Renal cortex interstitium (tissue), 11 donors: ENCODE data around the gene NID2. TPM values are rescaled to one million over a fixed set of nuclear protein-coding genes. Genes with fewer than 3 reads are reported as not detected.

Source experiments
- DNase-seq, 11 donors: peaks; one replicate each; pipeline ENCODE4 v3.0.0-alpha.2; 2013; ENCODE audit warnings: low read depth in 9 of 11, low spot score in 4 of 11; ENCODE audit errors: extremely low read depth in 1 of 11
- polyA plus RNA-seq, 3 donors: library from polyadenylated mRNA; unstranded; fragments of 120-200 nt; gene quantifications; one replicate each; pipeline ENCODE4 v1.2.1, GENCODE V29; 2013; ENCODE audit not compliant: insufficient read length in 3 of 3

The NID2 gene
- polyA plus RNA-seq, 3 donors, result 92.6 to 122 (median 106) TPM

GRCh38 chr14:52044791-52045522 lies 23.9 kb downstream of the NID2 start:
- DNase-seq, result no peak

- DNase-seq, result no peak
Measured at GRCh38 chr14:52043690-52044089, 25.2 kb downstream of the NID2 start.

- no peak for DNase-seq
Measured at GRCh38 chr14:52042371-52043289, 26.2 kb downstream of the NID2 start.

- no peak for DNase-seq
Measured at GRCh38 chr14:52040598-52040997, 28.3 kb downstream of the NID2 start.

- no peak for DNase-seq
Measured at GRCh38 chr14:52039124-52039815, 29.6 kb downstream of the NID2 start.

GRCh38 chr14:52033101-52033642 lies 35.7 kb downstream of the NID2 start:
- DNase-seq, result no peak

- DNase-seq, result no peak
Measured at GRCh38 chr14:52032204-52032801, 36.6 kb downstream of the NID2 start.

GRCh38 chr14:52031781-52032180 lies 37.1 kb downstream of the NID2 start:
- DNase-seq, result no peak

- DNase-seq, result no peak
Measured at GRCh38 chr14:52029881-52030280, 39.0 kb downstream of the NID2 start.

- no peak for DNase-seq
Measured at GRCh38 chr14:52026901-52027300, 42.0 kb downstream of the NID2 start.

- no peak for DNase-seq
Measured at GRCh38 chr14:52026017-52026660, 42.7 kb downstream of the NID2 start.

GRCh38 chr14:52025310-52025709 lies 43.5 kb downstream of the NID2 start:
- no peak for DNase-seq

- DNase-seq, result no peak
Measured at GRCh38 chr14:52023518-52023917, 45.3 kb downstream of the NID2 start.

GRCh38 chr14:52021957-52022600 lies 46.8 kb downstream of the NID2 start:
- peak in 1 of 11 donors; percentile 40 for DNase-seq

GRCh38 chr14:52020866-52021717 lies 47.8 kb downstream of the NID2 start:
- no peak for DNase-seq

GRCh38 chr14:52020161-52020714 lies 48.6 kb downstream of the NID2 start:
- no peak for DNase-seq

GRCh38 chr14:52018970-52019369 lies 49.9 kb downstream of the NID2 start:
- DNase-seq, result no peak
